Esophagus muscularis mucosa (tissue), 4 donors: ENCODE data around the gene SLC35A3. TPM values are rescaled to one million over a fixed set of nuclear protein-coding genes. Genes with fewer than 3 reads are reported as not detected.

Experiments used
- DNase-seq: peaks from one replicate; pipeline ENCODE4 v3.0.0-alpha.2; 2017; ENCODE audit errors: extremely low spot score
- H3K27ac ChIP-seq, 4 donors: fragments of 200-600 bp; sonication (generic); replicated peaks in 1 of 4; 1 replicate in 3 of 4; 2 replicates in 1 of 4; pipeline ENCODE4 v1.5.1; 2016 to 2019; ENCODE audit warnings: mild to moderate bottlenecking in 1 of 4
- H3K27me3 ChIP-seq, 4 donors: fragments of 200-600 bp; sonication (generic); one replicate each; pipeline versions ENCODE4 v1.5.1 to v1.6.0; 2016 to 2019
- H3K36me3 ChIP-seq, 4 donors: fragments of 200-600 bp; sonication (generic); one replicate each; pipeline ENCODE4 v1.5.1; 2016 to 2019
- H3K4me1 ChIP-seq, 4 donors: fragments of 200-600 bp; sonication (generic); one replicate each; pipeline ENCODE4 v1.5.1; 2016 to 2019
- H3K4me3 ChIP-seq, 4 donors: fragments of 200-600 bp; sonication (generic); 1 replicate in 2 of 4; 2 replicates in 2 of 4; pipeline ENCODE4 v1.5.1; 2016 to 2019; ENCODE audit warnings: mild to moderate bottlenecking in 4 of 4, moderate library complexity in 1 of 4
- H3K9me3 ChIP-seq, 4 donors: fragments of 200-600 bp; sonication (generic); 1 replicate in 3 of 4; 2 replicates in 1 of 4; pipeline ENCODE4 v1.5.1; 2016 to 2019
- EP300 ChIP-seq: sonication (generic); formaldehyde crosslinking; IDR thresholded peaks from one replicate; pipeline ENCODE4 v1.6.1; 2017; ENCODE audit warnings: antibody characterized with exemption
- POLR2A ChIP-seq: fragments of 450-650 bp; IDR thresholded peaks from one replicate; pipeline ENCODE4 v1.6.1; 2017; ENCODE audit warnings: antibody characterized with exemption, moderate library complexity, mild to moderate bottlenecking, low read depth
- POLR2AphosphoS5 ChIP-seq, 2 donors: sonication (generic); formaldehyde crosslinking; IDR thresholded peaks; one replicate each; pipeline ENCODE4 v1.6.1; 2017; ENCODE audit warnings: antibody characterized with exemption in 2 of 2
- WGBS: methylation state at CpG from one replicate; pipeline ENCODE4 v1.1.5; 2018; 5-methylcytosine and 5-hydroxymethylcytosine counted together
- intact Hi-C: fragments of 100-400 bp; cut with DNase I; formaldehyde crosslinking; loops from one replicate; pipeline ENCODE4 v1.15.1; 2023
- total RNA-seq, 4 donors: library from RNA; depleted of rRNA; stranded (reverse); fragments of >200 nt; gene quantifications; one replicate each; pipeline versions ENCODE4 v1.1.0 to v1.2.1, GENCODE V29; 2016
- TF ChIP-seq, protein P1 (sequence below), 3 experiments: fragments of 200-600 bp in 2 of 3; fragments of 450-650 bp in 1 of 3; sonication (generic) in 2 of 3; IDR thresholded peaks; one replicate each; pipeline ENCODE4 v1.5.1; 2017 to 2019; ENCODE audit warnings: antibody characterized with exemption in 3 of 3, mild to moderate bottlenecking in 2 of 3, moderate library complexity in 1 of 3

Gene SLC35A3
- total RNA-seq, 4 donors from 2014 or later = 16.8 to 24.6 (median 22.9) TPM

DNA sequence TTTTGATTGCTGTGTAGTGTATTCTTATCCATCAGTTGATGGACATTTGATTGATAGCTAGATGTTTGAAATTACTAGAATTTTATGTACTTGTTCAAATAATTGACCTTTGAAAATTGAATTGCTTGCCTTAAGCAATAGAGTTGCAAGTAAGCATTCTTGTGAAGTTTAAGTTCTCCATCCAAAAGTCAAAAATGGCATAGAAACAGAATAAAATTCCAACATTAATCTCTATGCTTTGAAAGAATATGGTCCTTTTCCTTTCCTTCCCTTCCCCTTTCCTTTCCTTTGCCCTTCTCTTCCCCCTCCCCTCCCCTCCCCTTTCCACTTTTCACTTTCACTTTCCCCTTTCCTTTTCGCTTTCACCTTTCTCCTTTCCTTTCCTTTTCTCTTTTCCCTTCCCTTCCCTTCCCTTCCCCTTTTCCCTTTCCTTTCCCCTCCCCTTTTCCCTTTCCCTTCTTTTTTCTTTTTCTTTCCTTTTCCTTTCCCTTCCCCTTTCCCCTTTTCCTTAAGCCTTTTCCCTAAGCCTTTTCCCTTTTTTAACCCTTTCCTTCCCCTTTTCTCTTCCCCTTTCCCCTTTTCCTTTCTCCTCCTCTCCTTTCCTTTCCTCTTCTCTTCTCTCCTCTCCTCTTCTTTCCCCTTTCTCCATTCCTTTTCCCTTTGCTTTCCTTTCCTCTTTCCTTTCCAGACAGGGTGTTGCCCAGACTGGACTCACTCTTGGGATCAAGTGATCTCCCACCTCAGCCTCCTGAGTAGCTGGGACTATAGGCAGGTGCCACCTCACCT is 95.6 kb downstream of the SLC35A3 start:
- Histone ChIP-seq H3K4me1 (peaks cover 3 to 12% (median 6%) of the 10 kb centered on the region in 4 donors), H3K9me3 (no peaks in the 10 kb centered on the region), H3K27me3 (no peaks in the 10 kb centered on the region), H3K27ac (no peak overlapping the region), H3K4me3 (no peak overlapping the region), H3K36me3 (peaks cover 42 to 85% (median 76%) of the 10 kb centered on the region in 4 donors)
- WGBS = 84% methylated on average over 1 of the region's 1 CpG
- no peak for DNase-seq
- TF ChIP-seq EP300 = no peak
- TF ChIP-seq, protein P1, sequence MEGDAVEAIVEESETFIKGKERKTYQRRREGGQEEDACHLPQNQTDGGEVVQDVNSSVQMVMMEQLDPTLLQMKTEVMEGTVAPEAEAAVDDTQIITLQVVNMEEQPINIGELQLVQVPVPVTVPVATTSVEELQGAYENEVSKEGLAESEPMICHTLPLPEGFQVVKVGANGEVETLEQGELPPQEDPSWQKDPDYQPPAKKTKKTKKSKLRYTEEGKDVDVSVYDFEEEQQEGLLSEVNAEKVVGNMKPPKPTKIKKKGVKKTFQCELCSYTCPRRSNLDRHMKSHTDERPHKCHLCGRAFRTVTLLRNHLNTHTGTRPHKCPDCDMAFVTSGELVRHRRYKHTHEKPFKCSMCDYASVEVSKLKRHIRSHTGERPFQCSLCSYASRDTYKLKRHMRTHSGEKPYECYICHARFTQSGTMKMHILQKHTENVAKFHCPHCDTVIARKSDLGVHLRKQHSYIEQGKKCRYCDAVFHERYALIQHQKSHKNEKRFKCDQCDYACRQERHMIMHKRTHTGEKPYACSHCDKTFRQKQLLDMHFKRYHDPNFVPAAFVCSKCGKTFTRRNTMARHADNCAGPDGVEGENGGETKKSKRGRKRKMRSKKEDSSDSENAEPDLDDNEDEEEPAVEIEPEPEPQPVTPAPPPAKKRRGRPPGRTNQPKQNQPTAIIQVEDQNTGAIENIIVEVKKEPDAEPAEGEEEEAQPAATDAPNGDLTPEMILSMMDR (IDR thresholded peaks at IDR 0.05) = no peak
- TF ChIP-seq POLR2A = no peak
- no peak for TF ChIP-seq POLR2AphosphoS5 (IDR thresholded peaks at IDR 0.05)
- intact Hi-C loops = no loop called here

GRCh38 chr1:100065969-100066227 is 96.1 kb downstream of the SLC35A3 start:
- Histone ChIP-seq H3K27ac (no peak overlapping the region), H3K27me3 (no peaks in the 10 kb centered on the region), H3K9me3 (no peaks in the 10 kb centered on the region), H3K4me3 (no peak overlapping the region), H3K36me3 (peaks cover 37 to 85% (median 76%) of the 10 kb centered on the region in 4 donors), H3K4me1 (peaks cover 3 to 12% (median 6%) of the 10 kb centered on the region in 4 donors)
- intact Hi-C loops = no loop called here
- no peak for TF ChIP-seq POLR2AphosphoS5 (IDR thresholded peaks at IDR 0.05)
- TF ChIP-seq, protein P1 (IDR thresholded peaks at IDR 0.05) = no peak
- TF ChIP-seq EP300 = no peak
- no peak for TF ChIP-seq POLR2A
- WGBS = 90% methylated on average over 2 of the region's 2 CpGs
- no peak for DNase-seq

DNA sequence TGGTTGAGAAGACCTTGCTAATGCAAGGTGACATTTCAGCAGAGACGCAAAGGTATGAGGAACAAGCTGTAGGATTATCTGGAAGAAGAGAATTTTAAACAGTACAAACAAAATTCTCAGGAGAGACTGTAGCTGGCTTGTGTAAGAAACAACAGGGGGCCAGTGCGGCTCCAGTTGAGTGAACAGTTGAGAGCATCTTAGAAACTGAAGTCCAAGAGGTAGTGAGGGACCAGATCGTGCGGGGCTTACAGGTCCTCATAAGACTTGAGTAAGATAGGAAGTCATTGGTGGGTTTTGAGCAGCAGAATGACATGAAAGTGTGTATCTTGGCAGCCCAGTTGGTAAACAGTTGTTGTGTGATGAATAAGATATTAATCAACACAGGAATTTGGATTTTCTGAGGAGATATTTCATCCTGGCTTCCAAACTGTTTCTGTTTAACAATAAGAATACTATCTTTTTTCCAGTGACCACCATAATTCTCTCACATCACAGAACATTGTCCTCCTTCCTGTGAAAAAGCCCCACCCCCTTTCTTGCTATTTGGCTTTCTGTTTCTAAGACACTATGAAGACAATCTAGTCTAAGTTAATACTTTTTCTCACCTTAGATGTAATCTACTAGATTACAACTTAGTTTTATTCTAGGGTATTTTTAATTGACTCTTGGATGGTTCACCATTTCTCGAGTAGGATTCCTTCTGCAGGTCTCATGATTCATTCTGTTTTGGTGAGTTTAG is 100.6 kb downstream of the SLC35A3 start:
- intact Hi-C loops = no loop called here
- Histone ChIP-seq H3K9me3 (no peaks in the 10 kb centered on the region), H3K36me3 (peaks cover 30 to 92% (median 72%) of the 10 kb centered on the region in 4 donors), H3K27me3 (no peaks in the 10 kb centered on the region), H3K4me3 (no peak overlapping the region), H3K27ac (no peak overlapping the region), H3K4me1 (peaks cover 0 to 10% (median 2%) of the 10 kb centered on the region in 4 donors)
- no peak for TF ChIP-seq EP300
- no peak for TF ChIP-seq POLR2AphosphoS5 (IDR thresholded peaks at IDR 0.05)
- TF ChIP-seq POLR2A = no peak
- TF ChIP-seq, protein P1 (IDR thresholded peaks at IDR 0.05) = no peak
- no peak for DNase-seq
- over 99% methylated on average over 5 of the region's 5 CpGs for WGBS

GRCh38 chr1:100073531-100073930 is 103.7 kb downstream of the SLC35A3 start:
- no peaks in the 10 kb centered on the region for H3K9me3 ChIP-seq
- intact Hi-C loops = no loop called here
- peaks cover 17 to 89% (median 63%) of the 10 kb centered on the region in 4 donors for H3K36me3 ChIP-seq
- H3K4me1 ChIP-seq = peaks cover 0 to 6% (median 0%) of the 10 kb centered on the region in 4 donors
- no peak for DNase-seq
- no peak overlapping the region for H3K4me3 ChIP-seq
- TF ChIP-seq POLR2AphosphoS5 (IDR thresholded peaks at IDR 0.05) (no peak), EP300 (no peak), POLR2A (no peak)
- TF ChIP-seq, protein P1 (IDR thresholded peaks at IDR 0.05) = no peak
- no peaks in the 10 kb centered on the region for H3K27me3 ChIP-seq
- 97% methylated on average over 3 of the region's 3 CpGs for WGBS
- H3K27ac ChIP-seq = no peak overlapping the region
